IMR-90 (cell line): ENCODE measurements around the gene PPP2R2D. TPM values are rescaled to one million over a fixed set of nuclear protein-coding genes. Genes with fewer than 3 reads are reported as not detected.

Experiments used
- ATAC-seq: fragments of 200-7000 bp; cut with Tn5 transposase; 2 replicates; pipeline ENCODE4 v1.9.1; 2020; ENCODE audit warnings: low read depth, mild to moderate bottlenecking, moderate library complexity
- BruUV-seq: library from RNA; stranded (reverse); fragments of 400-500 nt; replicated peaks from 2 replicates; lab custom pipeline; 2021; lab: Mats Ljungman, UMichigan
- CTCF ChIA-PET: fragments of 300-600 bp; formaldehyde crosslinking; extraction: SDS; loops from one replicate; lab custom pipeline; 2021; ENCODE audit warnings: antibody characterized with exemption; lab: Yijun Ruan, JAX
- POLR2A ChIA-PET: fragments of 300-600 bp; sonication (Branson Sonifier 250); formaldehyde crosslinking; loops from one replicate; lab custom pipeline; 2022; ENCODE audit warnings: antibody characterized with exemption; ENCODE audit not compliant: unreplicated experiment; lab: Charles Lee
- DNase-seq: peaks from one replicate; pipeline ENCODE4 v3.0.0; 2013
- H2AFZ ChIP-seq: replicated peaks from 2 replicates; pipeline ENCODE3; 2013; ENCODE audit warnings: low read length, mild to moderate bottlenecking; ENCODE audit not compliant: poor library complexity
- H2AK5ac ChIP-seq: 2 replicates; pipeline ENCODE4 v1.6.1; 2013; ENCODE audit warnings: low read depth, low read length, inconsistent platforms
- H2AK9ac ChIP-seq: replicated peaks from 2 replicates; pipeline ENCODE3; 2013; ENCODE audit warnings: mild to moderate bottlenecking, low read depth, low read length, moderate library complexity; ENCODE audit not compliant: poor library complexity
- H2BK120ac ChIP-seq: 2 replicates; pipeline ENCODE4 v1.6.1; 2013; ENCODE audit warnings: low read depth, low read length, inconsistent platforms
- H2BK15ac ChIP-seq: 3 replicates; pipeline ENCODE4 v1.6.1; 2013; ENCODE audit warnings: low read depth, low read length, inconsistent platforms
- H2BK20ac ChIP-seq: 2 replicates; pipeline ENCODE4 v1.6.1; 2013; ENCODE audit warnings: low read depth, mild to moderate bottlenecking, inconsistent platforms, low read length, moderate library complexity
- H2BK5ac ChIP-seq: 2 replicates; pipeline ENCODE4 v1.6.1; 2013; ENCODE audit warnings: mild to moderate bottlenecking, low read depth, low read length, inconsistent platforms; ENCODE audit not compliant: poor library complexity, severe bottlenecking
- H3K14ac ChIP-seq: replicated peaks from 2 replicates; pipeline ENCODE4 v1.6.1; 2013; ENCODE audit warnings: low read depth, low read length, inconsistent platforms
- H3K18ac ChIP-seq: 2 replicates; pipeline ENCODE4 v1.6.1; 2013; ENCODE audit warnings: low read depth, low read length, control low read depth
- H3K23ac ChIP-seq: 2 replicates; pipeline ENCODE4 v1.6.1; 2013; ENCODE audit warnings: low read depth, low read length, inconsistent platforms
- H3K27ac ChIP-seq: 2 replicates; pipeline ENCODE4 v1.5.1; 2013; ENCODE audit warnings: mild to moderate bottlenecking, control low read depth, low read length; ENCODE audit not compliant: insufficient read depth
- H3K27me3 ChIP-seq: 2 replicates; pipeline ENCODE4 v1.6.1; 2013; ENCODE audit warnings: low read length; ENCODE audit not compliant: control insufficient read depth, insufficient read depth
- H3K36me3 ChIP-seq: 2 replicates; pipeline ENCODE4 v1.6.1; 2013; ENCODE audit warnings: low read length, mixed read lengths; ENCODE audit not compliant: control insufficient read depth, insufficient read depth
- H3K4ac ChIP-seq: 2 replicates; pipeline ENCODE4 v1.6.1; 2013; ENCODE audit warnings: low read depth, low read length, inconsistent platforms
- H3K4me1 ChIP-seq: 2 replicates; pipeline ENCODE4 v1.6.1; 2013; ENCODE audit warnings: low read length, mixed read lengths; ENCODE audit not compliant: control insufficient read depth, insufficient read depth
- H3K4me2 ChIP-seq: 2 replicates; pipeline ENCODE4 v1.6.1; 2013; ENCODE audit warnings: low read depth, mild to moderate bottlenecking, control low read depth, low read length, moderate library complexity
- H3K4me3 ChIP-seq: 2 replicates; pipeline ENCODE4 v1.5.1; 2013; ENCODE audit warnings: low read depth, mild to moderate bottlenecking, control low read depth, low read length, moderate library complexity; ENCODE audit not compliant: insufficient read depth
- H3K56ac ChIP-seq: 2 replicates; pipeline ENCODE4 v1.6.1; 2013; ENCODE audit warnings: low read length, inconsistent platforms; ENCODE audit not compliant: insufficient read depth; ENCODE audit errors: extremely low read depth
- H3K79me1 ChIP-seq, 2 experiments: 2 replicates each; pipeline ENCODE4 v1.6.1; 2013; ENCODE audit warnings: low read length in 2 of 2, inconsistent platforms in 1 of 2, low read depth in 1 of 2
- H3K9ac ChIP-seq: 2 replicates; pipeline ENCODE4 v1.6.1; 2013; ENCODE audit warnings: low read depth, low read length, control low read depth
- H3K9me1 ChIP-seq: 2 replicates; pipeline ENCODE4 v1.6.1; 2013; ENCODE audit warnings: low read length, inconsistent platforms; ENCODE audit not compliant: insufficient read depth
- H3K9me3 ChIP-seq: 2 replicates; pipeline ENCODE4 v1.6.1; 2013; ENCODE audit warnings: low read length; ENCODE audit not compliant: control insufficient read depth, insufficient read depth
- H4K20me1 ChIP-seq: 2 replicates; pipeline ENCODE4 v1.6.1; 2013; ENCODE audit warnings: low read length, inconsistent platforms; ENCODE audit not compliant: insufficient read depth
- H4K5ac ChIP-seq: 2 replicates; pipeline ENCODE4 v1.6.1; 2013; ENCODE audit warnings: mild to moderate bottlenecking, low read depth, low read length, control low read depth
- H4K8ac ChIP-seq, 2 experiments: 2 replicates each; pipeline ENCODE4 v1.6.1; 2013; ENCODE audit warnings: low read depth in 2 of 2, low read length in 2 of 2, control low read depth in 1 of 2, inconsistent platforms in 1 of 2
- H4K91ac ChIP-seq: 2 replicates; pipeline ENCODE4 v1.6.1; 2013; ENCODE audit warnings: low read depth, low read length, inconsistent platforms; ENCODE audit not compliant: insufficient read depth
- BHLHE40 ChIP-seq: fragments of 150-350 bp; IDR thresholded peaks from 2 replicates; pipeline ENCODE4 v1.6.1; 2016; ENCODE audit warnings: mild to moderate bottlenecking, low read depth, low read length
- CEBPB ChIP-seq: IDR thresholded peaks from 2 replicates; pipeline ENCODE4 v1.6.1; 2012; ENCODE audit warnings: low read depth, low read length, improper control_type of control experiment
- CHD1 ChIP-seq: IDR thresholded peaks from 2 replicates; pipeline ENCODE4 v1.6.1; 2012; ENCODE audit warnings: low read depth, low read length, improper control_type of control experiment
- FOS ChIP-seq: fragments of 150-350 bp; IDR thresholded peaks from 2 replicates; pipeline ENCODE4 v1.6.1; 2016; ENCODE audit warnings: low read depth, low read length
- MAFK ChIP-seq: IDR thresholded peaks from 2 replicates; pipeline ENCODE4 v1.6.1; 2012; ENCODE audit warnings: low read depth, low read length, improper control_type of control experiment
- MAZ ChIP-seq: IDR thresholded peaks from 2 replicates; pipeline ENCODE4 v1.6.1; 2012; ENCODE audit warnings: low read depth, mild to moderate bottlenecking, low read length, improper control_type of control experiment, moderate library complexity, borderline replicate concordance
- MXI1 ChIP-seq: IDR thresholded peaks from 2 replicates; pipeline ENCODE4 v1.6.1; 2012; ENCODE audit warnings: low read depth, mild to moderate bottlenecking, low read length, moderate library complexity, borderline replicate concordance
- NFE2L2 ChIP-seq: fragments of 150-350 bp; IDR thresholded peaks from 2 replicates; pipeline ENCODE4 v1.6.1; 2016; ENCODE audit warnings: low read depth, mild to moderate bottlenecking, low read length
- RAD21 ChIP-seq: IDR thresholded peaks from 2 replicates; pipeline ENCODE4 v1.6.1; 2012; ENCODE audit warnings: low read length, improper control_type of control experiment
- RCOR1 ChIP-seq: IDR thresholded peaks from 2 replicates; pipeline ENCODE4 v1.6.1; 2012; ENCODE audit warnings: mild to moderate bottlenecking, low read length, improper control_type of control experiment; ENCODE audit not compliant: insufficient replicate concordance
- RFX5 ChIP-seq: IDR thresholded peaks from 2 replicates; pipeline ENCODE4 v1.8.0; 2012; ENCODE audit warnings: low read depth, mild to moderate bottlenecking, low read length, moderate library complexity
- SMC3 ChIP-seq: fragments of 150-350 bp; IDR thresholded peaks from 2 replicates; pipeline ENCODE4 v1.6.1; 2016; ENCODE audit warnings: low read depth, mild to moderate bottlenecking, antibody characterized with exemption, low read length, moderate library complexity
- WGBS, 2 experiments: methylation state at CpG; one replicate each; pipeline versions ENCODE4 v1.1.5 to v1.1.7; 2013; ENCODE audit warnings: missing lambda C conversion rate in 2 of 2; ENCODE audit not compliant: insufficient read length in 1 of 2; ENCODE audit errors: extremely low coverage in 2 of 2; 5-methylcytosine and 5-hydroxymethylcytosine counted together
- dilution Hi-C: fragments of 300-500 bp; cut with HindIII; formaldehyde crosslinking; loops from one replicate; pipeline ENCODE4 v1.14.3; 2018; ENCODE audit warnings: low sequenced_read_pairs; ENCODE audit not compliant: unreplicated experiment
- in situ Hi-C: fragments of 300-500 bp; cut with MboI; formaldehyde crosslinking; loops from 3 replicates; pipeline ENCODE4 v1.14.3; 2019; ENCODE audit warnings: low sequenced_read_pairs, inconsistent platforms, mixed read lengths
- intact Hi-C: fragments of 100-400 bp; cut with micrococcal nuclease; formaldehyde crosslinking; loops from 2 replicates; pipeline ENCODE4 v1.10.0; 2022
- polyA plus RNA-seq, 3 experiments: library from polyadenylated mRNA; depleted of rRNA; stranded (reverse); fragments of >200 nt; gene quantifications; 2 replicates each; pipeline ENCODE4 v1.2.3, GENCODE V29; 2012; ENCODE audit warnings: low replicate concordance in 1 of 3
- total RNA-seq: library from RNA; depleted of rRNA; stranded (reverse); fragments of >200 nt; gene quantifications from 2 replicates; pipeline ENCODE4 v1.2.3, GENCODE V29; 2012
- TF ChIP-seq, protein P1 (sequence below): fragments of 150-350 bp; IDR thresholded peaks from 2 replicates; pipeline ENCODE4 v1.6.1; 2016; ENCODE audit warnings: low read depth, mild to moderate bottlenecking, low read length, moderate library complexity, borderline replicate concordance
- TF ChIP-seq, protein P2 (sequence below): conservative IDR thresholded peaks from 2 replicates; pipeline ENCODE4 v1.5.1; 2012; ENCODE audit warnings: mild to moderate bottlenecking, low read depth, low read length, improper control_type of control experiment
- TF ChIP-seq, protein P3 (sequence below): fragments of 150-350 bp; IDR thresholded peaks from 2 replicates; pipeline ENCODE4 v1.6.1; 2017; ENCODE audit warnings: mild to moderate bottlenecking, antibody characterized with exemption, low read length, low read depth

The PPP2R2D gene
- total and polyA plus RNA-seq, 2 of the 4 experiments (the other 2 are of a cell fraction) = 22.8 to 23.8 TPM

GRCh38 chr10:131960631-131961046, 59.8 kb downstream of the PPP2R2D start:
- Histone ChIP-seq H2BK5ac (no peak overlapping the region), H3K9ac (no peak overlapping the region), H3K4me2 (no peak overlapping the region), H3K9me1 (no peaks in the 10 kb centered on the region), H2BK120ac (no peak overlapping the region), H4K20me1 (peaks cover 14% of the 10 kb centered on the region), H3K56ac (no peak overlapping the region), H3K23ac (no peak overlapping the region), H2AFZ (no peak overlapping the region), H4K91ac (no peak overlapping the region), H3K18ac (no peak overlapping the region), H2BK20ac (no peak overlapping the region), H2BK15ac (no peak overlapping the region), H3K4me3 (no peak overlapping the region), H3K27me3 (no peaks in the 10 kb centered on the region), H4K5ac (no peak overlapping the region), H2AK9ac (no peak overlapping the region), H3K9me3 (no peaks in the 10 kb centered on the region), H3K79me1 (peaks cover 3 to 15% of the 10 kb centered on the region in 2 experiments), H3K4me1 (no peaks in the 10 kb centered on the region), H2AK5ac (no peak overlapping the region), H4K8ac (no peak overlapping the region), H3K36me3 (peaks cover 30% of the 10 kb centered on the region), H3K4ac (no peak overlapping the region), H3K27ac (no peak overlapping the region), H3K14ac (no peak overlapping the region)
- TF ChIP-seq, protein P1, sequence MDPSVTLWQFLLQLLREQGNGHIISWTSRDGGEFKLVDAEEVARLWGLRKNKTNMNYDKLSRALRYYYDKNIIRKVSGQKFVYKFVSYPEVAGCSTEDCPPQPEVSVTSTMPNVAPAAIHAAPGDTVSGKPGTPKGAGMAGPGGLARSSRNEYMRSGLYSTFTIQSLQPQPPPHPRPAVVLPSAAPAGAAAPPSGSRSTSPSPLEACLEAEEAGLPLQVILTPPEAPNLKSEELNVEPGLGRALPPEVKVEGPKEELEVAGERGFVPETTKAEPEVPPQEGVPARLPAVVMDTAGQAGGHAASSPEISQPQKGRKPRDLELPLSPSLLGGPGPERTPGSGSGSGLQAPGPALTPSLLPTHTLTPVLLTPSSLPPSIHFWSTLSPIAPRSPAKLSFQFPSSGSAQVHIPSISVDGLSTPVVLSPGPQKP = no peak
- TF ChIP-seq NFE2L2 (no peak), SMC3 (no peak), RAD21 (no peak), CHD1 (no peak), RCOR1 (no peak), RFX5 (no peak), MAFK (no peak), FOS (no peak), MXI1 (no peak), MAZ (no peak), BHLHE40 (no peak), CEBPB (no peak)
- TF ChIP-seq, protein P2, sequence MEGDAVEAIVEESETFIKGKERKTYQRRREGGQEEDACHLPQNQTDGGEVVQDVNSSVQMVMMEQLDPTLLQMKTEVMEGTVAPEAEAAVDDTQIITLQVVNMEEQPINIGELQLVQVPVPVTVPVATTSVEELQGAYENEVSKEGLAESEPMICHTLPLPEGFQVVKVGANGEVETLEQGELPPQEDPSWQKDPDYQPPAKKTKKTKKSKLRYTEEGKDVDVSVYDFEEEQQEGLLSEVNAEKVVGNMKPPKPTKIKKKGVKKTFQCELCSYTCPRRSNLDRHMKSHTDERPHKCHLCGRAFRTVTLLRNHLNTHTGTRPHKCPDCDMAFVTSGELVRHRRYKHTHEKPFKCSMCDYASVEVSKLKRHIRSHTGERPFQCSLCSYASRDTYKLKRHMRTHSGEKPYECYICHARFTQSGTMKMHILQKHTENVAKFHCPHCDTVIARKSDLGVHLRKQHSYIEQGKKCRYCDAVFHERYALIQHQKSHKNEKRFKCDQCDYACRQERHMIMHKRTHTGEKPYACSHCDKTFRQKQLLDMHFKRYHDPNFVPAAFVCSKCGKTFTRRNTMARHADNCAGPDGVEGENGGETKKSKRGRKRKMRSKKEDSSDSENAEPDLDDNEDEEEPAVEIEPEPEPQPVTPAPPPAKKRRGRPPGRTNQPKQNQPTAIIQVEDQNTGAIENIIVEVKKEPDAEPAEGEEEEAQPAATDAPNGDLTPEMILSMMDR = no peak
- TF ChIP-seq, protein P3, sequence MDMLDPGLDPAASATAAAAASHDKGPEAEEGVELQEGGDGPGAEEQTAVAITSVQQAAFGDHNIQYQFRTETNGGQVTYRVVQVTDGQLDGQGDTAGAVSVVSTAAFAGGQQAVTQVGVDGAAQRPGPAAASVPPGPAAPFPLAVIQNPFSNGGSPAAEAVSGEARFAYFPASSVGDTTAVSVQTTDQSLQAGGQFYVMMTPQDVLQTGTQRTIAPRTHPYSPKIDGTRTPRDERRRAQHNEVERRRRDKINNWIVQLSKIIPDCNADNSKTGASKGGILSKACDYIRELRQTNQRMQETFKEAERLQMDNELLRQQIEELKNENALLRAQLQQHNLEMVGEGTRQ = no peak
- intact Hi-C loops = no loop called here
- in situ Hi-C loops = no loop called here
- no TSS peak for BruUV-seq
- dilution Hi-C loops = no loop called here
- no peak for ATAC-seq
- ChIA-PET CTCF (no interaction called here), POLR2A (no interaction called here)
- DNase-seq = no peak
- WGBS, 2 experiments = 82% methylated on average over 7 of the region's 18 CpGs; no CpG with 5 or more reads in 1 of the 2 experiments
